SK-N-SH (cell line): ENCODE data around the gene TSHZ2.

Source experiments
- FOSL2 ChIP-seq: IDR thresholded peaks from 2 replicates; pipeline ENCODE4 v1.4.0; 2012; ENCODE audit warnings: low read depth, mild to moderate bottlenecking, moderate library complexity, borderline replicate concordance
- RFX5 ChIP-seq: IDR thresholded peaks from 2 replicates; pipeline ENCODE4 v1.6.1; 2012; ENCODE audit warnings: mild to moderate bottlenecking, improper control_type of control experiment, low read length
- TF ChIP-seq, protein P1 (sequence below): fragments of 200-600 bp; sonication (generic); IDR thresholded peaks from 2 replicates; pipeline ENCODE4 v1.6.1; 2017; ENCODE audit warnings: antibody characterized with exemption, mild to moderate bottlenecking, moderate library complexity

DNA sequence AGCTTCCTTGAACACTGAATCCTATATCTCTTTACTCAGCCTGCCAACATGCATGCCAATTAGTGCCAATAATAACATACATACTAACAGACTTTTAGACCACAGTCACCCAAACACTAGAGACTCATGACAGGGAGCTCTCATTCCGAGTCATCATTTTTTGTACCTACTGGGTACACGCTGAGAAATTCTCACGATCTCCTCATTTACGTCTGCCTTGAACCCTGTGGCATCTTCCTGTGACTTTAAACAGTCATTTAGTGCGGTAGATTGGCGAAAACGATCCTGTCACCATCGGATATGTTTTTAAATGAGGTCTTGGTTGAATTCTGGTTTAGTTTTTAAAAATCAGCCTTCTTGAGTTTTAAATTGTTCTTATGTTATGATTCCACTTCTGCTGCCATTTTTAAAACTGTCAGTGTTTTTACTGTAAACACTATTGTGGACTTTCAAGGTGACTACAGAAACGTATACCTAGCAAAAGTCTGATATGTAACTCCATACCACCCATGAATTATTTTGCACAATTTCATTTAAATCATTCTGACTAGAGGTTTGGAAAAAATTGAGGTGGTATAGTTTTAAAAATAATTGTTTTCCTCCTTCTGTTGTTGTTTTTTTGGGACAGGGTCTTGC lies 275.4 kb downstream of the TSHZ2 start:
- TF ChIP-seq, protein P1, sequence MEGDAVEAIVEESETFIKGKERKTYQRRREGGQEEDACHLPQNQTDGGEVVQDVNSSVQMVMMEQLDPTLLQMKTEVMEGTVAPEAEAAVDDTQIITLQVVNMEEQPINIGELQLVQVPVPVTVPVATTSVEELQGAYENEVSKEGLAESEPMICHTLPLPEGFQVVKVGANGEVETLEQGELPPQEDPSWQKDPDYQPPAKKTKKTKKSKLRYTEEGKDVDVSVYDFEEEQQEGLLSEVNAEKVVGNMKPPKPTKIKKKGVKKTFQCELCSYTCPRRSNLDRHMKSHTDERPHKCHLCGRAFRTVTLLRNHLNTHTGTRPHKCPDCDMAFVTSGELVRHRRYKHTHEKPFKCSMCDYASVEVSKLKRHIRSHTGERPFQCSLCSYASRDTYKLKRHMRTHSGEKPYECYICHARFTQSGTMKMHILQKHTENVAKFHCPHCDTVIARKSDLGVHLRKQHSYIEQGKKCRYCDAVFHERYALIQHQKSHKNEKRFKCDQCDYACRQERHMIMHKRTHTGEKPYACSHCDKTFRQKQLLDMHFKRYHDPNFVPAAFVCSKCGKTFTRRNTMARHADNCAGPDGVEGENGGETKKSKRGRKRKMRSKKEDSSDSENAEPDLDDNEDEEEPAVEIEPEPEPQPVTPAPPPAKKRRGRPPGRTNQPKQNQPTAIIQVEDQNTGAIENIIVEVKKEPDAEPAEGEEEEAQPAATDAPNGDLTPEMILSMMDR = no peak
- TF ChIP-seq FOSL2 (no peak), RFX5 (no peak)
